Adipocyte (in vitro differentiated cells): Measurements from ENCODE around the gene DSG3.
"Not testable (repeated sequence)": the region's sequence is repeated elsewhere in the genome, so short reads cannot be mapped to it uniquely, and the experiment has no call there.

Experiments used
- DNase-seq: peaks from one replicate; pipeline ENCODE4 v3.0.0-alpha.2; 2015; ENCODE audit warnings: low read depth
- H3K27me3 ChIP-seq: replicated peaks from 2 replicates; pipeline ENCODE4 v1.7.0; 2013; ENCODE audit warnings: mild to moderate bottlenecking, low read length, moderate library complexity; ENCODE audit not compliant: control insufficient read depth, insufficient read depth
- H3K36me3 ChIP-seq: 2 replicates; pipeline ENCODE4 v1.7.0; 2013; ENCODE audit warnings: low read length, mild to moderate bottlenecking, moderate library complexity; ENCODE audit not compliant: control insufficient read depth, insufficient read depth, severe bottlenecking
- H3K4me1 ChIP-seq: 2 replicates; pipeline ENCODE4 v1.7.0; 2013; ENCODE audit warnings: mild to moderate bottlenecking, low read length, moderate library complexity; ENCODE audit not compliant: control insufficient read depth, insufficient read depth
- H3K4me3 ChIP-seq: 2 replicates; pipeline ENCODE4 v1.7.0; 2013; ENCODE audit warnings: mild to moderate bottlenecking, low read length, moderate library complexity
- H3K9ac ChIP-seq: 2 replicates; pipeline ENCODE4 v1.7.0; 2013; ENCODE audit warnings: mild to moderate bottlenecking, low read length, moderate library complexity
- H3K9me3 ChIP-seq: 2 replicates; pipeline ENCODE4 v1.7.0; 2013; ENCODE audit warnings: mild to moderate bottlenecking, low read length, moderate library complexity; ENCODE audit not compliant: control insufficient read depth

The DSG3 gene

GRCh38 chr18:31507124-31507523, 59.6 kb downstream of the DSG3 start:
- not testable (repeated sequence) for H3K4me3 ChIP-seq, DNase-seq

GRCh38 chr18:31508781-31509180, 61.2 kb downstream of the DSG3 start:
- Histone ChIP-seq H3K27me3 (peaks cover 18% of the 10 kb centered on the region), H3K4me1 (no peaks in the 10 kb centered on the region), H3K36me3 (no peaks in the 10 kb centered on the region), H3K9ac (no peak overlapping the region), H3K9me3 (no peaks in the 10 kb centered on the region), H3K4me3 (no peak overlapping the region)
- DNase-seq: no peak

More at GRCh38 chr18:31507124-31507523, 59.6 kb downstream of the DSG3 start:
- H3K9me3 ChIP-seq, H3K9ac ChIP-seq, H3K4me1 ChIP-seq, H3K36me3 ChIP-seq: not testable (repeated sequence)
- H3K27me3 ChIP-seq: peaks cover 25% of the 10 kb centered on the region

GRCh38 chr18:31509571-31509970, 62.0 kb downstream of the DSG3 start:
- Histone ChIP-seq H3K4me3 (no peak overlapping the region), H3K4me1 (no peaks in the 10 kb centered on the region)

GRCh38 chr18:31510319-31510718, 62.8 kb downstream of the DSG3 start:
- H3K27me3 ChIP-seq: peaks cover 3% of the 10 kb centered on the region
- H3K36me3 ChIP-seq: no peaks in the 10 kb centered on the region
- H3K4me3 ChIP-seq: no peak overlapping the region
- H3K9me3 ChIP-seq: no peaks in the 10 kb centered on the region
- no peaks in the 10 kb centered on the region for H3K4me1 ChIP-seq
- no peak overlapping the region for H3K9ac ChIP-seq
- no peak for DNase-seq

More at GRCh38 chr18:31509571-31509970, 62.0 kb downstream of the DSG3 start:
- Histone ChIP-seq H3K36me3 (no peaks in the 10 kb centered on the region), H3K9ac (no peak overlapping the region), H3K9me3 (no peaks in the 10 kb centered on the region), H3K27me3 (peaks cover 11% of the 10 kb centered on the region)
- DNase-seq: no peak

DNA sequence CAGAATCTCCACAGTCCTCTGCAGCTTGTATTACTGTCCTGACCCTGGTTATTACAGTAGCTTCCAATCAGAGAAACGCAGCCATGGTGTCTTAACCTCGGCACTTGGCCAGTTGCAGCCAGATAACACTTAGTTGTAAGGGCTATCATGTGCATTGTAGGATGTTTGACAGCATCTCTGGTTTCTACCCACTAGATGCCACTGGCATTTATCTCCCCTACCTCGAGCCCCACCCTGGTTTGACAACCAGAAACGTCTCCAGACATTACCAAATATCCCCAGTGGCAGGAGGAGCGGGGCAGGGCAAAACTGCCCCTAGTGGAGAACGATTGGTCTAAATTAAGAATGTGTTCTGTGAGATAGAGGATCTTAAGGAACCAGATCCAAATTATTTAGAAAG, 63.6 kb downstream of the DSG3 start:
- DNase-seq: no peak
- Histone ChIP-seq H3K9ac (no peak overlapping the region), H3K27me3 (peaks cover 3% of the 10 kb centered on the region), H3K4me3 (no peak overlapping the region), H3K9me3 (no peaks in the 10 kb centered on the region), H3K4me1 (no peaks in the 10 kb centered on the region), H3K36me3 (no peaks in the 10 kb centered on the region)

DNA sequence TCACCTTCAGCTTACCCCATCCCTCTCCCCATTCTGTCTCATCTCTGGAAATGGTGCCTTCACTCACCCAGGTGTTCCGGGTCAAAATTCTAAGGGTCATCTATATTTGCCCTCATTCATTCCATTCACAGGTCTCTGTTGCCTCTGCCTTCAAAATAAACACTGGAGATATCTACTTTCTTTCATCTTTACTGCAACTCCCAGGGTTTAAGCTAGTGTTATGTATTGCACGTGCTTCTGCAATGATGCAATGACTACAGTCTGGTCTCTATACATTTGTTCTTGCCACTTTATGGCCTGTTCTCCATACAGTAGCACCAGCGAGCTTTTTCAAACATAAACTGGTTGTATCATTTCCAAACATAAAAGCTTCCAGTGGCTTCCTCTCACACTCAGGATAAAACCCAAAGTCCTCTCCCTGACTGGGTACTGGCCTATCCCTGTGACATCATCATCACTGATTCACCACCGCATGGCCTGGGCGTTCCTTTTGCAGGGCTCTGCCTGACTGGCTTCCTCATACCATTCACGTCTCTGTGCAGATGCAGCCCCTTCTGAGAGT, 64.7 kb downstream of the DSG3 start:
- no peaks in the 10 kb centered on the region for H3K36me3 ChIP-seq
- H3K4me3 ChIP-seq: no peak overlapping the region
- peaks cover 3% of the 10 kb centered on the region for H3K27me3 ChIP-seq
- DNase-seq: no peak
- no peaks in the 10 kb centered on the region for H3K9me3 ChIP-seq
- no peak overlapping the region for H3K9ac ChIP-seq
- H3K4me1 ChIP-seq: no peaks in the 10 kb centered on the region

DNA sequence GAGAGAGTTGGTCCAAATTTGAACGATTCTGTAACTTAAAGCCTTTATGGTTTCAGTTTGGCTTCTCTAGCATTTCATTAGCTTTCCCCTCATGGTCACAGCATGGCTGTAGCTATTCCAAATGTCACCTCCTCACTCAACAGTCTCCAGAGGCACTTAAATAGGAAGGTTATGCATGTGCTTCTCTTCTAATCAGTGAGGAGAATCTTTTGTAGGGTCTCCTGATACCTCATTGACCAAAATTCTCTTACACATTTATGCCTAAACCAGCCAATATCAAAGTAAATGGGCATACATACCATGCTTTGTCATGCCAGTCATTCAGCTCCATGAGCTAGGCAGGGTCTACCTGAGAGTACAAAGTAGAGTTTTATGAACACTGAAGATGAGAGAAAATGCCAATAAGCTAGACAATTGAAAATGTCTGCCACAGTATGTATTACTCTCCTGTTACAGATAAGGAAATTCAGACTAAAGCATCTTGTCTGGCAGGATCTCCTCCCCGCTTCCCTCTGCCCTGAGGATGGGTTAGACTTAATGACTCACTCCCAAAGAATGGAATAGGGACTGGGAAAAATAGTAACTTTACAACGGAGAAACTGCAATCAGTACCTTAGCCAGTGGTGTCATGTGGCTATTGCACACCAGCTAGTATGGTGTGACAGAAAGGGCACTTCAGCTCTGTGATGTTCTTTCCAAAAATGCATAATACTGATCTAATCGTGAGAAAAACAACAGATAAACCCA, 65.8 kb downstream of the DSG3 start:
- no peak for DNase-seq
- no peak overlapping the region for H3K4me3 ChIP-seq
- H3K4me1 ChIP-seq: no peaks in the 10 kb centered on the region
- no peaks in the 10 kb centered on the region for H3K36me3 ChIP-seq
- H3K27me3 ChIP-seq: peaks cover 5% of the 10 kb centered on the region
- H3K9ac ChIP-seq: no peak overlapping the region
- H3K9me3 ChIP-seq: no peaks in the 10 kb centered on the region

DNA sequence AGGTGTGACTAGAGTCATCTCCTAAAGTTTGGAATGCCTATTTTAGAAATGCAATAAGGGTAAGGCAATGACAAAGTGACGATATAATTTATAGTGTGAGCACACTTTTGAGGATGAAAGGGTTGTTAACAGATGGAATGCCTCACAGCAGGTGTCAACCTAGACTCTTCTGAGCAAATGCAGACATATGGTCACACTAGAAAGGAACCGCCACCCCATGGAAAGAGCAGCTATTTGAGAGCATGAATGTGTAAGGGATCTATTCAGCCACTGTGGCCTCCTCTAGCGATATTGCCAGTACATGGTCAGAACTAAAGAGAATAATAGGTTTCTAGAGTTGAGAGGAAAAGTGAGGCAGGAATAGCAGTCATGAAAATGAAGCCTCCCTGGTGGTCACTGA, 68.9 kb downstream of the DSG3 start:
- Histone ChIP-seq H3K9ac (no peak overlapping the region), H3K4me1 (no peaks in the 10 kb centered on the region)
- no peak for DNase-seq

GRCh38 chr18:31526374-31526773, 78.8 kb downstream of the DSG3 start:
- no peak for DNase-seq
- Histone ChIP-seq H3K9ac (no peak overlapping the region), H3K27me3 (no peaks in the 10 kb centered on the region), H3K4me1 (no peaks in the 10 kb centered on the region), H3K36me3 (no peaks in the 10 kb centered on the region), H3K4me3 (no peak overlapping the region), H3K9me3 (no peaks in the 10 kb centered on the region)

More for the DNA sequence above, 68.9 kb downstream of the DSG3 start:
- no peaks in the 10 kb centered on the region for H3K36me3 ChIP-seq
- H3K9me3 ChIP-seq: no peaks in the 10 kb centered on the region
- no peak overlapping the region for H3K4me3 ChIP-seq
- peaks cover 2% of the 10 kb centered on the region for H3K27me3 ChIP-seq
